H1 (cell line): ENCODE results near the gene HM13. TPM values are rescaled to one million over a fixed set of nuclear protein-coding genes. Genes with fewer than 3 reads are reported as not detected.

Source experiments
- CTCF ChIA-PET: fragments of 300-600 bp; sonication (Branson Sonifier 250); formaldehyde crosslinking; loops from one replicate; lab custom pipeline; 2021; ENCODE audit not compliant: partially characterized antibody; lab: Charles Lee
- POLR2A ChIA-PET: fragments of 300-600 bp; sonication (Branson Sonifier 250); formaldehyde crosslinking; loops from one replicate; lab custom pipeline; 2021; ENCODE audit warnings: inconsistent platforms; ENCODE audit not compliant: partially characterized antibody; lab: Charles Lee
- DNase-seq, 2 experiments: peaks; one replicate each; pipeline versions ENCODE4 v3.0.0 to v3.0.0-alpha.2; 2010 to 2022; ENCODE audit warnings: low spot score in 2 of 2, low read depth in 1 of 2, mixed read lengths in 1 of 2
- FAIRE-seq: peaks from 2 replicates; lab custom pipeline; 2011; peaks lifted over from hg19 to GRCh38; lab: Jason Lieb, UNC
- H2AFZ ChIP-seq: 2 replicates; pipeline ENCODE4 v1.8.1; 2012; ENCODE audit warnings: low read length, inconsistent platforms
- H2AK5ac ChIP-seq: 2 replicates; pipeline ENCODE4 v1.6.1; 2013; ENCODE audit warnings: low read depth, low read length
- H2BK120ac ChIP-seq: replicated peaks from 2 replicates; pipeline ENCODE3; 2013; ENCODE audit warnings: low read depth, low read length, inconsistent platforms
- H2BK12ac ChIP-seq: 2 replicates; pipeline ENCODE4 v1.6.1; 2013; ENCODE audit warnings: low read depth, low read length
- H2BK15ac ChIP-seq: 2 replicates; pipeline ENCODE4 v1.6.1; 2013; ENCODE audit warnings: low read length
- H2BK20ac ChIP-seq: 2 replicates; pipeline ENCODE4 v1.6.1; 2013; ENCODE audit warnings: low read length
- H2BK5ac ChIP-seq: 2 replicates; pipeline ENCODE4 v1.6.1; 2013; ENCODE audit warnings: low read depth, low read length
- H3K14ac ChIP-seq: 2 replicates; pipeline ENCODE4 v1.6.1; 2013; ENCODE audit warnings: inconsistent platforms; ENCODE audit not compliant: insufficient read length
- H3K18ac ChIP-seq: 2 replicates; pipeline ENCODE4 v1.6.1; 2013; ENCODE audit warnings: low read length; ENCODE audit errors: extremely low read depth
- H3K23ac ChIP-seq: 2 replicates; pipeline ENCODE4 v1.6.1; 2013; ENCODE audit warnings: inconsistent platforms; ENCODE audit not compliant: insufficient read length
- H3K23me2 ChIP-seq: 2 replicates; pipeline ENCODE4 v1.6.1; 2013; ENCODE audit warnings: low read depth, low read length
- H3K27ac ChIP-seq: 2 replicates; pipeline ENCODE4 v1.6.1; 2011; ENCODE audit warnings: low read depth, low read length, inconsistent platforms
- H3K27me3 ChIP-seq, 4 experiments: replicated peaks in 1 of 4; 1 replicate in 1 of 4; 2 replicates in 3 of 4; pipeline versions ENCODE4 v1.6.1 to v1.8.1; 2011 to 2013; ENCODE audit warnings: low read length in 3 of 4, mild to moderate bottlenecking in 3 of 4, inconsistent platforms in 2 of 4, mixed read lengths in 2 of 4, moderate library complexity in 1 of 4; ENCODE audit not compliant: control insufficient read depth in 3 of 4, insufficient read depth in 3 of 4; ENCODE audit errors: extremely low read depth in 1 of 4
- H3K36me3 ChIP-seq, 4 experiments: 2 replicates each; pipeline versions ENCODE4 v1.6.1 to v1.8.1; 2011 to 2013; ENCODE audit warnings: mild to moderate bottlenecking in 4 of 4, low read length in 3 of 4, moderate library complexity in 2 of 4, control low read depth in 1 of 4, inconsistent platforms in 1 of 4; ENCODE audit not compliant: insufficient read depth in 4 of 4, control insufficient read depth in 2 of 4
- H3K4ac ChIP-seq: replicated peaks from 2 replicates; pipeline ENCODE3; 2013; ENCODE audit warnings: low read length, low read depth, mixed read lengths, inconsistent platforms; ENCODE audit not compliant: insufficient read length
- H3K4me1 ChIP-seq, 4 experiments: replicated peaks in 1 of 4; 1 replicate in 1 of 4; 2 replicates in 3 of 4; pipeline versions ENCODE4 v1.6.1 to v1.8.1; 2011 to 2013; ENCODE audit warnings: low read length in 3 of 4, inconsistent platforms in 2 of 4, mixed read lengths in 1 of 4; ENCODE audit not compliant: insufficient read depth in 4 of 4, control insufficient read depth in 3 of 4
- H3K4me2 ChIP-seq, 2 experiments: 2 replicates each; pipeline versions ENCODE4 v1.6.1 to v1.8.1; 2011 to 2013; ENCODE audit warnings: low read depth in 2 of 2, low read length in 2 of 2, control low read depth in 1 of 2, inconsistent platforms in 1 of 2, mild to moderate bottlenecking in 1 of 2; ENCODE audit not compliant: insufficient read depth in 1 of 2
- H3K4me3 ChIP-seq, 4 experiments: fragments of 200-600, 300-600 bp in 1 of 4; sonication (generic), shearing (Covaris generic), sonication (Bioruptor Twin) in 1 of 4; 2 replicates each; pipeline versions ENCODE4 v1.5.1 to v1.8.1; 2011 to 2016; ENCODE audit warnings: low read length in 4 of 4, low read depth in 3 of 4, control low read depth in 2 of 4, inconsistent platforms in 2 of 4, mild to moderate bottlenecking in 2 of 4, mixed read lengths in 1 of 4, moderate library complexity in 1 of 4; ENCODE audit not compliant: insufficient read depth in 2 of 4; ENCODE audit errors: extremely low read depth in 1 of 4
- H3K56ac ChIP-seq: replicated peaks from 2 replicates; pipeline ENCODE3; 2013; ENCODE audit warnings: low read depth, mild to moderate bottlenecking, mixed read lengths, low read length, inconsistent platforms; ENCODE audit not compliant: insufficient read length
- H3K79me1 ChIP-seq: 2 replicates; pipeline ENCODE4 v1.6.1; 2013; ENCODE audit warnings: low read depth, low read length, control low read depth
- H3K79me2 ChIP-seq, 2 experiments: 2 replicates each; pipeline versions ENCODE4 v1.6.1 to v1.8.1; 2012 to 2013; ENCODE audit warnings: low read length in 2 of 2, mild to moderate bottlenecking in 2 of 2, inconsistent platforms in 1 of 2; ENCODE audit not compliant: insufficient read depth in 2 of 2, control insufficient read depth in 1 of 2
- H3K9ac ChIP-seq, 4 experiments: replicated peaks in 1 of 4; 1 replicate in 1 of 4; 2 replicates in 3 of 4; pipeline versions ENCODE4 v1.6.1 to v1.8.1; 2011 to 2013; ENCODE audit warnings: low read depth in 3 of 4, low read length in 3 of 4, control low read depth in 2 of 4, mild to moderate bottlenecking in 2 of 4, moderate library complexity in 2 of 4, inconsistent platforms in 1 of 4; ENCODE audit errors: extremely low read depth in 1 of 4
- H3K9me3 ChIP-seq, 2 experiments: 2 replicates each; pipeline versions ENCODE4 v1.6.1 to v1.8.1; 2012 to 2013; ENCODE audit warnings: mild to moderate bottlenecking in 2 of 2, moderate library complexity in 2 of 2, control low read depth in 1 of 2, inconsistent platforms in 1 of 2, low read depth in 1 of 2, low read length in 1 of 2, mixed read lengths in 1 of 2; ENCODE audit not compliant: insufficient read depth in 2 of 2
- H4K20me1 ChIP-seq, 2 experiments: replicated peaks in 1 of 2; 2 replicates each; pipeline versions ENCODE3 to v1.8.1; 2011 to 2013; ENCODE audit warnings: inconsistent platforms in 2 of 2, low read length in 2 of 2, mild to moderate bottlenecking in 1 of 2; ENCODE audit not compliant: insufficient read depth in 2 of 2, control insufficient read depth in 1 of 2
- H4K5ac ChIP-seq: 2 replicates; pipeline ENCODE4 v1.6.1; 2013; ENCODE audit warnings: low read length, low read depth, mixed read lengths, inconsistent platforms; ENCODE audit not compliant: insufficient read length
- H4K8ac ChIP-seq: 2 replicates; pipeline ENCODE4 v1.8.0; 2013; ENCODE audit warnings: mild to moderate bottlenecking, moderate library complexity, low read length, inconsistent platforms; ENCODE audit not compliant: insufficient read depth; ENCODE audit errors: extremely low read depth
- H4K91ac ChIP-seq: replicated peaks from 2 replicates; pipeline ENCODE3; 2013; ENCODE audit warnings: low read length, mixed read lengths, inconsistent platforms; ENCODE audit not compliant: insufficient read length
- ASH2L ChIP-seq: fragments of 200-600, 300-600 bp; sonication (generic); IDR thresholded peaks from one replicate; pipeline ENCODE4 v1.7.1; 2017; ENCODE audit warnings: low read length
- BRCA1 ChIP-seq: IDR thresholded peaks from 2 replicates; pipeline ENCODE4 v1.6.1; 2012; ENCODE audit warnings: low read depth, low read length, improper control_type of control experiment
- CBX5 ChIP-seq: fragments of 300-800, 300-1000 bp; sonication (generic); IDR thresholded peaks from 2 replicates; pipeline ENCODE4 v1.7.1; 2016; ENCODE audit warnings: antibody characterized with exemption, low read length, low read depth
- CREB1 ChIP-seq: IDR thresholded peaks from 2 replicates; pipeline ENCODE4 v1.6.1; 2012; ENCODE audit warnings: inconsistent platforms
- EP300 ChIP-seq, 2 experiments: IDR thresholded peaks; 1 replicate in 1 of 2; 2 replicates in 1 of 2; pipeline ENCODE4 v1.6.1; 2011 to 2012; ENCODE audit warnings: low read depth in 2 of 2, low read length in 2 of 2, mild to moderate bottlenecking in 2 of 2, borderline replicate concordance in 1 of 2, inconsistent platforms in 1 of 2, moderate library complexity in 1 of 2
- GABPA ChIP-seq: IDR thresholded peaks from 2 replicates; pipeline ENCODE4 v1.6.1; 2011; ENCODE audit warnings: mild to moderate bottlenecking, low read length, moderate library complexity, borderline replicate concordance; ENCODE audit not compliant: insufficient read depth
- POU5F1 ChIP-seq: IDR thresholded peaks from 2 replicates; pipeline ENCODE4 v1.6.1; 2011; ENCODE audit warnings: low read depth, mild to moderate bottlenecking, low read length, moderate library complexity
- RAD21 ChIP-seq, 2 experiments: IDR thresholded peaks in 1 of 2; conservative IDR thresholded peaks in 1 of 2; 2 replicates each; pipeline ENCODE4 v1.6.1; 2011; ENCODE audit warnings: low read depth in 2 of 2, low read length in 2 of 2, improper control_type of control experiment in 1 of 2, inconsistent platforms in 1 of 2, mild to moderate bottlenecking in 1 of 2, moderate library complexity in 1 of 2
- SP2 ChIP-seq: IDR thresholded peaks from 2 replicates; pipeline ENCODE4 v1.6.1; 2012; ENCODE audit warnings: mild to moderate bottlenecking, low read length, inconsistent platforms
- TAF1 ChIP-seq: IDR thresholded peaks from 2 replicates; pipeline ENCODE4 v1.6.1; 2011; ENCODE audit warnings: mild to moderate bottlenecking, low read depth, low read length
- WGBS, 2 experiments: shearing (Covaris generic) in 1 of 2; methylation state at CpG; one replicate each; pipeline versions ENCODE4 v1.1.6 to v1.1.7; 2013 to 2015; ENCODE audit warnings: low lambda C conversion rate in 2 of 2, mixed read lengths in 2 of 2, inconsistent platforms in 1 of 2, low coverage in 1 of 2, missing lambda C conversion rate in 1 of 2; ENCODE audit not compliant: insufficient replicate concordance in 2 of 2, insufficient coverage in 1 of 2, insufficient read length in 1 of 2; ENCODE audit errors: extremely low coverage in 1 of 2, missing lambda C conversion rate in 1 of 2; 5-methylcytosine and 5-hydroxymethylcytosine counted together
- polyA plus RNA-seq, 7 experiments: library from polyadenylated mRNA; depleted of rRNA in 3 of 7; stranded (reverse) in 5 of 7; unstranded in 2 of 7; fragments of >200 nt in 5 of 7; fragments of 200-250 nt in 2 of 7; gene quantifications; 1 replicate in 5 of 7; 2 replicates in 1 of 7; 4 replicates in 1 of 7; pipeline versions ENCODE4 v1.2.1 to v1.2.3, GENCODE V29; 2011 to 2013; ENCODE audit warnings: missing spikeins in 2 of 7, mixed read lengths in 2 of 7
- total RNA-seq: library from RNA; stranded (reverse); fragmentation: NEBNext Ultra II Directional; extraction: Animal tissue kit (Norgen Biotek cat#: 25700); gene quantifications from 2 replicates; pipeline ENCODE4 v1.2.1, GENCODE V29; 2021
- TF ChIP-seq, protein P1 (sequence below): IDR thresholded peaks from 2 replicates; pipeline ENCODE4 v1.6.1; 2012; ENCODE audit warnings: inconsistent platforms
- TF ChIP-seq, protein P2 (sequence below): IDR thresholded peaks from 2 replicates; pipeline ENCODE4 v1.6.1; 2011; ENCODE audit warnings: low read length, improper control_type of control experiment

HM13 gene
- total and polyA plus RNA-seq, 2 of the 8 experiments (the other 6 are each of a cell fraction or from before 2014, with no cell fraction given) = 118 to 183 TPM

- no peaks in the 10 kb centered on the region for H3K79me1 ChIP-seq
- no peaks in the 10 kb centered on the region for H3K23me2 ChIP-seq
- WGBS, 2 experiments = 89% methylated on average over 15 of the region's 15 CpGs; no CpG with 5 or more reads in 1 of the 2 experiments
- no peak overlapping the region for H3K18ac ChIP-seq
- no peak overlapping the region for H3K4me3 ChIP-seq
- H2BK5ac ChIP-seq = no peak overlapping the region
- no peak overlapping the region for H4K91ac ChIP-seq
- no peak overlapping the region for H3K23ac ChIP-seq
- no peaks in the 10 kb centered on the region for H3K79me2 ChIP-seq
- no peak overlapping the region for H2AK5ac ChIP-seq
- no peaks in the 10 kb centered on the region for H4K20me1 ChIP-seq
- no peak overlapping the region for H3K4ac ChIP-seq
- H3K36me3 ChIP-seq = no peaks in the 10 kb centered on the region
- H2AFZ ChIP-seq = no peak overlapping the region
- no peak overlapping the region for H3K4me2 ChIP-seq
- DNase-seq (no peak), FAIRE-seq (no peak)
- no peak overlapping the region for H3K27ac ChIP-seq
- H3K9ac ChIP-seq = no peak overlapping the region
- H3K4me1 ChIP-seq = no peaks in the 10 kb centered on the region
- ChIA-PET POLR2A (no interaction called here), CTCF (no interaction called here)
- no peak overlapping the region for H2BK20ac ChIP-seq
- no peak overlapping the region for H3K14ac ChIP-seq
- no peak overlapping the region for H3K56ac ChIP-seq
- no peak overlapping the region for H2BK12ac ChIP-seq
- no peak overlapping the region for H4K5ac ChIP-seq
- no peak overlapping the region for H4K8ac ChIP-seq
- H3K9me3 ChIP-seq = peaks cover 22 to 61% of the 10 kb centered on the region in 2 experiments
- no peak overlapping the region for H2BK120ac ChIP-seq
- H2BK15ac ChIP-seq = no peak overlapping the region
- no peaks in the 10 kb centered on the region for H3K27me3 ChIP-seq
- TF ChIP-seq POU5F1 (no peak), EP300 (IDR thresholded peaks at IDR 0.05; ENCODE audit: borderline replicate concordance in 1 of 2, low read depth in 2 of 2, low read length in 2 of 2) (no peak), TAF1 (no peak), RAD21 (IDR thresholded peaks at IDR 0.05 in 1 of 2, conservative IDR thresholded peaks at IDR 0.05 in 1 of 2; ENCODE audit: low read depth in 2 of 2, low read length in 2 of 2) (no peak), GABPA (no peak), CBX5 (no peak), BRCA1 (no peak), CREB1 (no peak), ASH2L (no peak), SP2 (no peak)
- TF ChIP-seq, protein P1, sequence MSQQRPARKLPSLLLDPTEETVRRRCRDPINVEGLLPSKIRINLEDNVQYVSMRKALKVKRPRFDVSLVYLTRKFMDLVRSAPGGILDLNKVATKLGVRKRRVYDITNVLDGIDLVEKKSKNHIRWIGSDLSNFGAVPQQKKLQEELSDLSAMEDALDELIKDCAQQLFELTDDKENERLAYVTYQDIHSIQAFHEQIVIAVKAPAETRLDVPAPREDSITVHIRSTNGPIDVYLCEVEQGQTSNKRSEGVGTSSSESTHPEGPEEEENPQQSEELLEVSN = no peak
- TF ChIP-seq, protein P2, sequence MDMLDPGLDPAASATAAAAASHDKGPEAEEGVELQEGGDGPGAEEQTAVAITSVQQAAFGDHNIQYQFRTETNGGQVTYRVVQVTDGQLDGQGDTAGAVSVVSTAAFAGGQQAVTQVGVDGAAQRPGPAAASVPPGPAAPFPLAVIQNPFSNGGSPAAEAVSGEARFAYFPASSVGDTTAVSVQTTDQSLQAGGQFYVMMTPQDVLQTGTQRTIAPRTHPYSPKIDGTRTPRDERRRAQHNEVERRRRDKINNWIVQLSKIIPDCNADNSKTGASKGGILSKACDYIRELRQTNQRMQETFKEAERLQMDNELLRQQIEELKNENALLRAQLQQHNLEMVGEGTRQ = no peak
Observed at GRCh38 chr20:31496761-31497295, 17.4 kb upstream of the HM13 start.
